HEK293T (cell line): ENCODE results near the gene FETUB.

Source experiments
- ARNT ChIP-seq: fragments of 450-650 bp; IDR thresholded peaks from 2 replicates; pipeline ENCODE4 v1.6.1; 2017; ENCODE audit warnings: mild to moderate bottlenecking
- L3MBTL2 ChIP-seq: fragments of 450-650 bp; conservative IDR thresholded peaks from 2 replicates; pipeline ENCODE4 v1.6.1; 2016; ENCODE audit warnings: mild to moderate bottlenecking
- LEF1 ChIP-seq: fragments of 450-650 bp; IDR thresholded peaks from 2 replicates; pipeline ENCODE4 v1.6.1; 2017; ENCODE audit warnings: mild to moderate bottlenecking, borderline replicate concordance
- PKNOX1 ChIP-seq: fragments of 450-650 bp; IDR thresholded peaks from 2 replicates; pipeline ENCODE4 v1.6.1; 2016

DNA sequence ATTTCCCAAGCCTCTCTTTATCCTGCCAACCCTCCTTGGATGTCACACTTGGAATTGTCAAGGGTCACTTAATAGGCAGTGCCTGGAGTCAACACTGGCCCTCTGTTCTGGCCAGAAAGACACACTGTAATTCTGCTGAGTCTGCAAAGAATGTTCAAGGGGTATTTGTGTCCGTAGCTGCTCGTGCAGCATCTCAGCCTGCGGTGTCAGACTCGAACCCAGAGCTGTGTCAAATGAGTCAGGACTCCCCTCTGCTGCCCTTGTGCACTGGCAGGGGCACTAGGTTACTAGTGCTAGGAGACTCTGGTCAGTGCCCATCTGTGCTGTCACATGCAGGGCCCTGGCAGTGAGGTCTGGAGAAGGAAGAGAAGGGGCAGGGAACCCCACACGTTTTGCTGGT, 28.1 kb upstream of the FETUB start:
- TF ChIP-seq ARNT, result no peak
- TF ChIP-seq LEF1, result no peak
- TF ChIP-seq L3MBTL2, result no peak
- TF ChIP-seq PKNOX1, result no peak
